HEK293T (cell line): ENCODE results near the gene TNS3.

Experiments
- CTCF ChIA-PET: fragments of 350-600 bp; formaldehyde crosslinking; extraction: SDS; loops from one replicate; lab custom pipeline; 2021; ENCODE audit warnings: antibody characterized with exemption, inconsistent platforms; lab: Yijun Ruan, JAX
- POLR2A ChIA-PET: fragments of 350-600 bp; formaldehyde crosslinking; extraction: SDS; loops from one replicate; lab custom pipeline; 2020; ENCODE audit warnings: antibody characterized with exemption, inconsistent platforms; lab: Yijun Ruan, JAX
- DNase-seq: peaks from one replicate; pipeline ENCODE4 v3.0.0; 2012; ENCODE audit warnings: mixed read lengths; ENCODE audit errors: extremely low spot score
- ARNT ChIP-seq: fragments of 450-650 bp; IDR thresholded peaks from 2 replicates; pipeline ENCODE4 v1.6.1; 2017; ENCODE audit warnings: mild to moderate bottlenecking
- BHLHE40 ChIP-seq: fragments of 450-650 bp; IDR thresholded peaks from 2 replicates; pipeline ENCODE4 v1.6.1; 2016; ENCODE audit warnings: mild to moderate bottlenecking, moderate library complexity, borderline replicate concordance
- CTBP1 ChIP-seq: fragments of 450-650 bp; IDR thresholded peaks from 2 replicates; pipeline ENCODE4 v1.6.1; 2016; ENCODE audit warnings: borderline replicate concordance
- ELF4 ChIP-seq: fragments of 450-650 bp; IDR thresholded peaks from 2 replicates; pipeline ENCODE4 v1.6.1; 2017; ENCODE audit warnings: antibody characterized with exemption
- FOXA1 ChIP-seq: fragments of 450-650 bp; IDR thresholded peaks from 2 replicates; pipeline ENCODE4 v1.6.1; 2016; ENCODE audit warnings: mild to moderate bottlenecking
- FOXK2 ChIP-seq: fragments of 450-650 bp; IDR thresholded peaks from 2 replicates; pipeline ENCODE4 v1.6.1; 2016; ENCODE audit warnings: mild to moderate bottlenecking
- FOXM1 ChIP-seq: fragments of 450-650 bp; IDR thresholded peaks from 2 replicates; pipeline ENCODE4 v1.6.1; 2017; ENCODE audit warnings: mild to moderate bottlenecking, borderline replicate concordance
- HDGF ChIP-seq: fragments of 450-650 bp; IDR thresholded peaks from 2 replicates; pipeline ENCODE4 v1.6.1; 2017; ENCODE audit warnings: antibody characterized with exemption, borderline replicate concordance
- L3MBTL2 ChIP-seq: fragments of 450-650 bp; conservative IDR thresholded peaks from 2 replicates; pipeline ENCODE4 v1.6.1; 2016; ENCODE audit warnings: mild to moderate bottlenecking
- LEF1 ChIP-seq: fragments of 450-650 bp; IDR thresholded peaks from 2 replicates; pipeline ENCODE4 v1.6.1; 2017; ENCODE audit warnings: mild to moderate bottlenecking, borderline replicate concordance
- NFRKB ChIP-seq: fragments of 450-650 bp; IDR thresholded peaks from 2 replicates; pipeline ENCODE4 v1.6.1; 2016; ENCODE audit warnings: mild to moderate bottlenecking, moderate library complexity
- PKNOX1 ChIP-seq: fragments of 450-650 bp; IDR thresholded peaks from 2 replicates; pipeline ENCODE4 v1.6.1; 2016
- SP1 ChIP-seq: fragments of 450-650 bp; IDR thresholded peaks from 2 replicates; pipeline ENCODE4 v1.6.1; 2017
- SUZ12 ChIP-seq: fragments of 450-650 bp; IDR thresholded peaks from 2 replicates; pipeline ENCODE4 v1.6.1; 2016; ENCODE audit warnings: mild to moderate bottlenecking
- TARDBP ChIP-seq: fragments of 450-650 bp; IDR thresholded peaks from 2 replicates; pipeline ENCODE4 v1.6.1; 2016
- ZNF384 ChIP-seq: fragments of 450-650 bp; IDR thresholded peaks from 2 replicates; pipeline ENCODE4 v1.6.1; 2016

The TNS3 gene

GRCh38 chr7:47379629-47380324 lies 202.1 kb downstream of the TNS3 start:
- ChIA-PET CTCF (no interaction called here), POLR2A (no interaction called here)
- TF ChIP-seq L3MBTL2 = no peak
- no peak for TF ChIP-seq SUZ12
- TF ChIP-seq FOXM1 = no peak
- TF ChIP-seq ZNF384 = no peak
- no peak for TF ChIP-seq PKNOX1
- TF ChIP-seq FOXA1 = no peak
- no peak for TF ChIP-seq ELF4
- no peak for DNase-seq

GRCh38 chr7:47378728-47379395 lies 203.0 kb downstream of the TNS3 start:
- TF ChIP-seq CTBP1 = no peak
- TF ChIP-seq HDGF = no peak
- no peak for TF ChIP-seq NFRKB
- TF ChIP-seq ELF4 = no peak
- no peak for TF ChIP-seq ARNT
- no peak for TF ChIP-seq FOXK2
- ChIA-PET POLR2A (no interaction called here), CTCF (no interaction called here)

GRCh38 chr7:47377741-47378140 lies 204.2 kb downstream of the TNS3 start:
- TF ChIP-seq LEF1 (no peak), BHLHE40 (no peak), NFRKB (no peak), FOXM1 (no peak), L3MBTL2 (no peak), ARNT (no peak), ZNF384 (no peak), SP1 (no peak), PKNOX1 (no peak), TARDBP (no peak)
- DNase-seq = no peak
- ChIA-PET CTCF (no interaction called here), POLR2A (no interaction called here)

More at GRCh38 chr7:47378728-47379395, 203.0 kb downstream of the TNS3 start:
- no peak for DNase-seq

GRCh38 chr7:47376991-47377616 lies 204.8 kb downstream of the TNS3 start:
- ChIA-PET POLR2A (no interaction called here), CTCF (interaction anchor here (0.7 kb wide), 1 partner anchor 111 kb away, joined by 3 read pairs; no protein-coding TSS in a partner anchor)
- DNase-seq = no peak
- no peak for TF ChIP-seq PKNOX1
- TF ChIP-seq TARDBP = no peak
- no peak for TF ChIP-seq SP1
- no peak for TF ChIP-seq FOXM1
- no peak for TF ChIP-seq FOXK2
- TF ChIP-seq FOXA1 = no peak
- no peak for TF ChIP-seq LEF1
- no peak for TF ChIP-seq ZNF384
- no peak for TF ChIP-seq CTBP1
- no peak for TF ChIP-seq L3MBTL2
- no peak for TF ChIP-seq HDGF
- TF ChIP-seq NFRKB = no peak
- TF ChIP-seq ARNT = no peak
- no peak for TF ChIP-seq ELF4
- no peak for TF ChIP-seq BHLHE40

GRCh38 chr7:47375121-47375938 lies 206.6 kb downstream of the TNS3 start:
- ChIA-PET POLR2A (no interaction called here), CTCF (no interaction called here)
- DNase-seq = no peak
- TF ChIP-seq HDGF (no peak), TARDBP (no peak), SP1 (no peak), ELF4 (no peak), FOXA1 (no peak), PKNOX1 (no peak), FOXM1 (no peak), L3MBTL2 (no peak), ZNF384 (no peak), BHLHE40 (no peak), CTBP1 (no peak), LEF1 (no peak), SUZ12 (no peak), FOXK2 (no peak), NFRKB (no peak), ARNT (no peak)
